ENCODE results near the gene TMED10.

TMED10 gene

GRCh38 chr14:75113932-75114539 is 62.4 kb downstream of the TMED10 start:
- TF ChIP-seq NFIC (IDR thresholded peaks at IDR 0.05) (no peak), USF1 (IDR thresholded peaks at IDR 0.05) (no peak), CREB1 (IDR thresholded peaks at IDR 0.05; ENCODE audit: low read depth) (no peak), YY1 (IDR thresholded peaks at IDR 0.05; ENCODE audit: low read depth) (no peak), TCF12 (IDR thresholded peaks at IDR 0.05; ENCODE audit: low read depth) (no peak), TEAD4 (IDR thresholded peaks at IDR 0.05) (no peak), CEBPB (IDR thresholded peaks at IDR 0.05) (no peak), TAF1 (IDR thresholded peaks at IDR 0.05; ENCODE audit: low read depth) (no peak), EP300 (IDR thresholded peaks at IDR 0.05; ENCODE audit: borderline replicate concordance) (no peak), ZBTB7A (IDR thresholded peaks at IDR 0.05; ENCODE audit: low read depth) (no peak), EGR1 (IDR thresholded peaks at IDR 0.05) (no peak), MAX (IDR thresholded peaks at IDR 0.05) (no peak), RAD21 (IDR thresholded peaks at IDR 0.05; ENCODE audit: low read depth) (no peak), FOXM1 (IDR thresholded peaks at IDR 0.05; ENCODE audit: borderline replicate concordance, low read depth) (no peak)

GRCh38 chr14:75109877-75110276 is 66.5 kb downstream of the TMED10 start:
- no peak for TF ChIP-seq NFIC (IDR thresholded peaks at IDR 0.05)

GRCh38 chr14:75107186-75107585 is 69.2 kb downstream of the TMED10 start:
- no peak for TF ChIP-seq TCF12 (IDR thresholded peaks at IDR 0.05; ENCODE audit: low read depth)
- TF ChIP-seq ZBTB7A (IDR thresholded peaks at IDR 0.05; ENCODE audit: low read depth), result no peak
- no peak for TF ChIP-seq EGR1 (IDR thresholded peaks at IDR 0.05)
- TF ChIP-seq TAF1 (IDR thresholded peaks at IDR 0.05; ENCODE audit: low read depth), result no peak
- TF ChIP-seq YY1 (IDR thresholded peaks at IDR 0.05; ENCODE audit: low read depth), result no peak
- no peak for TF ChIP-seq REST (IDR thresholded peaks at IDR 0.05; ENCODE audit: low read depth)
- TF ChIP-seq FOXM1 (IDR thresholded peaks at IDR 0.05; ENCODE audit: borderline replicate concordance, low read depth), result no peak
- no peak for TF ChIP-seq RAD21 (IDR thresholded peaks at IDR 0.05; ENCODE audit: low read depth)
- TF ChIP-seq NFIC (IDR thresholded peaks at IDR 0.05), result no peak
- no peak for TF ChIP-seq EP300 (IDR thresholded peaks at IDR 0.05; ENCODE audit: borderline replicate concordance)
- TF ChIP-seq CREB1 (IDR thresholded peaks at IDR 0.05; ENCODE audit: low read depth), result no peak
- no peak for TF ChIP-seq USF1 (IDR thresholded peaks at IDR 0.05)
- TF ChIP-seq TEAD4 (IDR thresholded peaks at IDR 0.05), result no peak
- TF ChIP-seq CEBPB (IDR thresholded peaks at IDR 0.05), result no peak
- TF ChIP-seq MAX (IDR thresholded peaks at IDR 0.05), result no peak

- TF ChIP-seq RAD21 (IDR thresholded peaks at IDR 0.05; ENCODE audit: low read depth) (no peak), EGR1 (IDR thresholded peaks at IDR 0.05) (no peak), EP300 (IDR thresholded peaks at IDR 0.05; ENCODE audit: borderline replicate concordance) (no peak), TCF12 (IDR thresholded peaks at IDR 0.05; ENCODE audit: low read depth) (no peak)
Measured at GRCh38 chr14:75101491-75101890, 74.9 kb downstream of the TMED10 start.

- TF ChIP-seq EP300 (IDR thresholded peaks at IDR 0.05; ENCODE audit: borderline replicate concordance) (no peak), FOXM1 (IDR thresholded peaks at IDR 0.05; ENCODE audit: borderline replicate concordance, low read depth) (no peak), EGR1 (IDR thresholded peaks at IDR 0.05) (no peak), CREB1 (IDR thresholded peaks at IDR 0.05; ENCODE audit: low read depth) (no peak), TAF1 (IDR thresholded peaks at IDR 0.05; ENCODE audit: low read depth) (no peak), NFIC (IDR thresholded peaks at IDR 0.05) (no peak), USF1 (IDR thresholded peaks at IDR 0.05) (no peak), ZBTB7A (IDR thresholded peaks at IDR 0.05; ENCODE audit: low read depth) (no peak), REST (IDR thresholded peaks at IDR 0.05; ENCODE audit: low read depth) (no peak), TEAD4 (IDR thresholded peaks at IDR 0.05) (no peak), TCF12 (IDR thresholded peaks at IDR 0.05; ENCODE audit: low read depth) (no peak), CEBPB (IDR thresholded peaks at IDR 0.05) (no peak), RAD21 (IDR thresholded peaks at IDR 0.05; ENCODE audit: low read depth) (no peak), YY1 (IDR thresholded peaks at IDR 0.05; ENCODE audit: low read depth) (no peak), MAX (IDR thresholded peaks at IDR 0.05) (no peak)
Measured at GRCh38 chr14:75098682-75099081, 77.7 kb downstream of the TMED10 start.
